ENCODE results near the gene FOXA1.
A peak's percentile ranks its signal among the peaks of the same experiment; 100 is the strongest.

The FOXA1 gene

GRCh38 chr14:37595809-37596621 lies 966 bp upstream of the FOXA1 start:
- Histone ChIP-seq H3K4me3 (ENCODE audit: insufficient read depth, low read depth, low read length) (peak overlapping the region; percentile 38), H3K27ac (ENCODE audit: insufficient read depth, low read depth, low read length, poor library complexity, severe bottlenecking) (no peak overlapping the region), H3K4me1 (ENCODE audit: control insufficient read depth, insufficient read depth, low read length) (peaks cover 28% of the 10 kb centered on the region), H3K36me3 (ENCODE audit: control insufficient read depth, insufficient read depth, low read length) (no peaks in the 10 kb centered on the region), H3K27me3 (ENCODE audit: control insufficient read depth, insufficient read depth, low read length, poor library complexity, severe bottlenecking) (peaks cover 100% of the 10 kb centered on the region), H3K9me3 (ENCODE audit: control insufficient read depth, low read length) (no peaks in the 10 kb centered on the region)
- 2% methylated on average over 46 of the region's 46 CpGs for WGBS, 2 experiments

GRCh38 chr14:37594238-37594970 lies 645 bp downstream of the FOXA1 start:
- Histone ChIP-seq H3K4me3 (ENCODE audit: insufficient read depth, low read depth, low read length) (peak overlapping the region; percentile 35), H3K4me1 (ENCODE audit: control insufficient read depth, insufficient read depth, low read length) (peaks cover 26% of the 10 kb centered on the region), H3K36me3 (ENCODE audit: control insufficient read depth, insufficient read depth, low read length) (no peaks in the 10 kb centered on the region), H3K27ac (ENCODE audit: insufficient read depth, low read depth, low read length, poor library complexity, severe bottlenecking) (no peak overlapping the region), H3K9me3 (ENCODE audit: control insufficient read depth, low read length) (no peaks in the 10 kb centered on the region), H3K27me3 (ENCODE audit: control insufficient read depth, insufficient read depth, low read length, poor library complexity, severe bottlenecking) (peaks cover 100% of the 10 kb centered on the region)
- 0 to 1% methylated on average over 56 of the region's 56 CpGs for WGBS, 2 experiments

- H3K27ac ChIP-seq (ENCODE audit: insufficient read depth, low read depth, low read length, poor library complexity, severe bottlenecking) = no peak overlapping the region
- H3K9me3 ChIP-seq (ENCODE audit: control insufficient read depth, low read length) = no peaks in the 10 kb centered on the region
- H3K4me3 ChIP-seq (ENCODE audit: insufficient read depth, low read depth, low read length) = no peak overlapping the region
- no peaks in the 10 kb centered on the region for H3K36me3 ChIP-seq (ENCODE audit: control insufficient read depth, insufficient read depth, low read length)
- H3K27me3 ChIP-seq (ENCODE audit: control insufficient read depth, insufficient read depth, low read length, poor library complexity, severe bottlenecking) = peaks cover 100% of the 10 kb centered on the region
- 21 to 23% methylated on average over 10 to 12 of the region's 14 CpGs for WGBS, 2 experiments
- peaks cover 26% of the 10 kb centered on the region for H3K4me1 ChIP-seq (ENCODE audit: control insufficient read depth, insufficient read depth, low read length)
These were observed 1.4 kb downstream of the FOXA1 start for GRCh38 chr14:37593511-37594237.

DNA sequence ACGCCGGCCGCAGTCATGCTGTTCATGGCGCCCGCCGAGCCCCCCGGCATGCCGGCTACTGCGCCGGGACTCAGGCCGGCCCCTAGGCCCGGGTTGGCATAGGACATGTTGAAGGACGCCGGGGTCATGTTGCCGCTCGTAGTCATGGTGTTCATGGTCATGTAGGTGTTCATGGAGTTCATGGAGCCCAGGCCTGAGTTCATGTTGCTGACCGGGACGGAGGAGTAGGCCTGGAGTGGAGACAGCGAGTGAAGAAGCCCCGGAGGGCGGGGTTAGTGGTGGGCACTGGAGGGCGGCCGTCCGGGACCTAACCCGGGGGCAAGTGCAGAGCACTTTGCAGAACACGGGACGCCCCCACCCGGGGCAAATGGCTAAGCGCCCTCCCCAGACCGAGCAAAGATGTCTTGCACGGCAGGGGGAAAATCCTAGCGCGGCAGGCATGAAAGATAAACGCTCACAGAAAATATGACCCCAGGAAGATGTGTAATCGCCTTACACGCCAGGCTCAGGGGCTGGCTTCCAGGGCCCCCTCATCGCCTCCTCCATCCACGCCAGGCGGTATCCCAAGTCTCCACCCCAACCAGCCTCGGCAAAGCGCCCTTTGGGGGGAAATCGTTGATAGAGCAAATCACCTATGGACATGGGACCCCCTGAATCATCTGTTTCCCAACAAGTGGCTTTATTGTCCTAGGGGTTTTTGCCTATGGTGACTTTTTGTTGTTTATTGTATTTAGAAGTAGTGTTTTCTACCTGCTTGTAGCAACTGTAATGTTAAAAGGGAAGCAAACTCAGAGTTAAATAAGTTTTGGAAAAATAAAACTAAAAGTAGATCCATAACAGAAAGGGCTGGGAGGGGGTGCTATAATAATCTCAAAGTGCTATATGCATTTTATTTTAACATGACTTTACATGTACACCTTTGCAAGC lies 2.3 kb downstream of the FOXA1 start:
- peaks cover 100% of the 10 kb centered on the region for H3K27me3 ChIP-seq (ENCODE audit: control insufficient read depth, insufficient read depth, low read length, poor library complexity, severe bottlenecking)

GRCh38 chr14:37591941-37592481 lies 3.0 kb downstream of the FOXA1 start:
- Histone ChIP-seq H3K9me3 (ENCODE audit: control insufficient read depth, low read length) (no peaks in the 10 kb centered on the region), H3K27ac (ENCODE audit: insufficient read depth, low read depth, low read length, poor library complexity, severe bottlenecking) (no peak overlapping the region), H3K27me3 (ENCODE audit: control insufficient read depth, insufficient read depth, low read length, poor library complexity, severe bottlenecking) (peaks cover 100% of the 10 kb centered on the region), H3K4me3 (ENCODE audit: insufficient read depth, low read depth, low read length) (peak overlapping the region; percentile 13), H3K36me3 (ENCODE audit: control insufficient read depth, insufficient read depth, low read length) (no peaks in the 10 kb centered on the region), H3K4me1 (ENCODE audit: control insufficient read depth, insufficient read depth, low read length) (peaks cover 31% of the 10 kb centered on the region)
- 2 to 3% methylated on average over 58 of the region's 58 CpGs for WGBS, 2 experiments

More for the DNA sequence above, 2.3 kb downstream of the FOXA1 start:
- Histone ChIP-seq H3K9me3 (ENCODE audit: control insufficient read depth, low read length) (no peaks in the 10 kb centered on the region), H3K36me3 (ENCODE audit: control insufficient read depth, insufficient read depth, low read length) (no peaks in the 10 kb centered on the region), H3K27ac (ENCODE audit: insufficient read depth, low read depth, low read length, poor library complexity, severe bottlenecking) (no peak overlapping the region), H3K4me1 (ENCODE audit: control insufficient read depth, insufficient read depth, low read length) (peaks cover 26% of the 10 kb centered on the region), H3K4me3 (ENCODE audit: insufficient read depth, low read depth, low read length) (no peak overlapping the region)
- WGBS, 2 experiments = 5 to 6% methylated on average over 42 of the region's 42 CpGs

DNA sequence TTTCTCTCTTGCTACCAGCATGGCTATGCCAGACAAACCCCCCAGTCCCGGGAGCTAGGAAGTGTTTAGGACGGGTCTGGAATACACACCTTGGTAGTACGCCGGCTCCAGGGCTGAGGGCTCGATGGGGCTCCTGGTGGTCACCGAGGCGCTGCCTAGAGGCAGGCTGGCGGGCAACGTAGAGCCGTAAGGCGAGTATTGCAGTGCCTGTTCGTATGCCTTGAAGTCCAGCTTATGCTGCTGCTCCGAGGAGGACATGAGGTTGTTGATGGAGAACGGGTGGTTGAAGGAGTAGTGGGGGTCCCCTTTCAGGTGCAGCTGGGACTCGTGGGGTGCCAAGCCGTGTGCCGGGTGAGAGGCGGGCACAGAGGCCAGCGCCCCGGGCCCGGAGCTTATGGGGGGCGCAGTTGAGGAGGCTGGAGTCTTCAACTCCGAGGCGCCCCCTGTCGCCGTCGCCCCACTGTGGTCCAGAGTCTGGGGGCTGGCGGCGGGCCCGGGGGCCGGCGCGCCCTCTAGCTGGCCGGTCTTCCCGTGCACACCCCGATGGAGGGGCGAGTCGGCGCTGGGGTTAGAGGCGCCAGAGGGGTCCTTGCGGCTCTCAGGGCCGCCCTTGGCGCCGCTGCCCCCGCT lies 3.6 kb downstream of the FOXA1 start:
- Histone ChIP-seq H3K9me3 (ENCODE audit: control insufficient read depth, low read length) (no peaks in the 10 kb centered on the region), H3K36me3 (ENCODE audit: control insufficient read depth, insufficient read depth, low read length) (no peaks in the 10 kb centered on the region), H3K4me1 (ENCODE audit: control insufficient read depth, insufficient read depth, low read length) (peaks cover 32% of the 10 kb centered on the region), H3K27ac (ENCODE audit: insufficient read depth, low read depth, low read length, poor library complexity, severe bottlenecking) (no peak overlapping the region), H3K4me3 (ENCODE audit: insufficient read depth, low read depth, low read length) (peak overlapping the region; percentile 13), H3K27me3 (ENCODE audit: control insufficient read depth, insufficient read depth, low read length, poor library complexity, severe bottlenecking) (peaks cover 100% of the 10 kb centered on the region)
- WGBS, 2 experiments = 1 to 2% methylated on average over 45 of the region's 45 CpGs

DNA sequence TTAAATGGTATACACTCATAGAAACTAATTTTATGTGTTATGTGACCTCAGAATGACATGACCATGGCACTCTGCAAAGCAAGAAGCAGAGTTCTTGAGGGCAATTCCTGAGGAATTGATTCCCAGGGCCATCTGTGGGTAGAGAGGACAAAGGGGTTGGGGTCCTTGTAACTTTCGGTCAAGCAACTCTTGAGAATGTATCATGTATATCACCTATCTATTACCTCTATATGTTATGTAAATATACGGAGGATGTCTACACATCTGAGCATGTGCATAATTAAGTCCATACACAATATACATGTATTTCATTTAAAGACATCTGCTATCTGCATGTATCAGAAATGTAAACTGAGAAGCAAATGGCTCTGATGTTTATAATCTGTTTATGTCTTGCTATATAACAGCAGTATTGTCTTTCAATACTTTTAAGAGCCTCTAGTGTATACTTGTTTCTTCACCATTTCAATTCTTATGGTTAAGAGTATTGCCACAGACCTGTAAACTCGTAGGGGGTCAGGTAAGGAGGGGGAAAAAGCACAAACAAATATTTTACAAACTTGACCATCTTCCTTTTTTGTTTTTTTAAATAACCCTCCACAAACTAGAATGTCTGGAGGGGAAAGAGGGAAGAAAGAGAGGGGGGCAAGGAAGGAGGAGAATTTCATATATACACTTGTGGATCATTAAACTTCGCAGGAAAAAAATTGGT lies 4.5 kb downstream of the FOXA1 start:
- WGBS, 2 experiments = 60% methylated on average over 2 of the region's 4 CpGs; no CpG with 5 or more reads in 1 of the 2 experiments
- Histone ChIP-seq H3K9me3 (ENCODE audit: control insufficient read depth, low read length) (no peaks in the 10 kb centered on the region), H3K27me3 (ENCODE audit: control insufficient read depth, insufficient read depth, low read length, poor library complexity, severe bottlenecking) (peaks cover 100% of the 10 kb centered on the region), H3K27ac (ENCODE audit: insufficient read depth, low read depth, low read length, poor library complexity, severe bottlenecking) (no peak overlapping the region), H3K4me3 (ENCODE audit: insufficient read depth, low read depth, low read length) (no peak overlapping the region), H3K4me1 (ENCODE audit: control insufficient read depth, insufficient read depth, low read length) (peaks cover 38% of the 10 kb centered on the region), H3K36me3 (ENCODE audit: control insufficient read depth, insufficient read depth, low read length) (no peaks in the 10 kb centered on the region)

- Histone ChIP-seq H3K4me3 (ENCODE audit: insufficient read depth, low read depth, low read length) (no peak overlapping the region), H3K9me3 (ENCODE audit: control insufficient read depth, low read length) (no peaks in the 10 kb centered on the region), H3K27me3 (ENCODE audit: control insufficient read depth, insufficient read depth, low read length, poor library complexity, severe bottlenecking) (peaks cover 100% of the 10 kb centered on the region), H3K27ac (ENCODE audit: insufficient read depth, low read depth, low read length, poor library complexity, severe bottlenecking) (no peak overlapping the region), H3K4me1 (ENCODE audit: control insufficient read depth, insufficient read depth, low read length) (peaks cover 38% of the 10 kb centered on the region), H3K36me3 (ENCODE audit: control insufficient read depth, insufficient read depth, low read length) (no peaks in the 10 kb centered on the region)
- 21 to 22% methylated on average over 3 to 4 of the region's 6 CpGs for WGBS, 2 experiments
These were observed 5.2 kb downstream of the FOXA1 start for GRCh38 chr14:37589715-37590427.
